AG04449 (cell line): ENCODE data around the gene ATG4D.
"Not testable (repeated sequence)": the region's sequence is repeated elsewhere in the genome, so short reads cannot be mapped to it uniquely, and the experiment has no call there.

Experiments
- CTCF ChIA-PET: fragments of 350-600 bp; formaldehyde crosslinking; extraction: SDS; loops from one replicate; lab custom pipeline; 2021; ENCODE audit warnings: antibody characterized with exemption; lab: Yijun Ruan, JAX
- POLR2A ChIA-PET: fragments of 400-600, 350-600 bp; formaldehyde crosslinking; extraction: SDS; loops from one replicate; lab custom pipeline; 2020; ENCODE audit warnings: antibody characterized with exemption, inconsistent platforms; lab: Yijun Ruan, JAX
- DNase-seq: peaks from one replicate; pipeline ENCODE4 v3.0.0-alpha.2; 2010; ENCODE audit warnings: low read depth, low spot score
- H3K4me3 ChIP-seq: 2 replicates; pipeline ENCODE4 v1.5.1; 2011; ENCODE audit warnings: low read depth, mild to moderate bottlenecking, control low read depth, low read length
- CTCF ChIP-seq: IDR thresholded peaks from one replicate; pipeline ENCODE4 v1.5.1; 2011; ENCODE audit warnings: mild to moderate bottlenecking, moderate library complexity, low read length, control low read depth, inconsistent platforms; ENCODE audit not compliant: insufficient read depth; ENCODE audit errors: missing control alignments

The ATG4D gene

GRCh38 chr19:10521461-10522171 lies 22.1 kb upstream of the ATG4D start:
- ChIA-PET CTCF (interaction anchor here (0.9 to 2.6 kb wide), 4 partner anchors 11 to 105 kb away, joined by 3 to 10 read pairs (median 4); no protein-coding TSS in a partner anchor), POLR2A (no interaction called here)
- TF ChIP-seq CTCF = no peak

GRCh38 chr19:10523135-10523636 lies 20.5 kb upstream of the ATG4D start:
- no peak overlapping the region for H3K4me3 ChIP-seq
- DNase-seq = no peak
- no peak for TF ChIP-seq CTCF
- POLR2A ChIA-PET = no interaction called here
- CTCF ChIA-PET = interaction anchor here (1.2 to 2.6 kb wide), 6 partner anchors 12 to 107 kb away, joined by 3 to 10 read pairs (median 4); no protein-coding TSS in a partner anchor

More at GRCh38 chr19:10521461-10522171, 22.1 kb upstream of the ATG4D start:
- no peak overlapping the region for H3K4me3 ChIP-seq
- DNase-seq = no peak

GRCh38 chr19:10525636-10526035 lies 18.1 kb upstream of the ATG4D start:
- ChIA-PET POLR2A (interaction anchor here (0.6 kb wide), 1 partner anchor 32 kb away, joined by 3 read pairs; no protein-coding TSS in a partner anchor), CTCF (interaction anchor here (1.3 kb wide), 1 partner anchor 20 kb away, joined by 3 read pairs; no protein-coding TSS in a partner anchor)
- no peak for DNase-seq
- TF ChIP-seq CTCF = no peak
- H3K4me3 ChIP-seq = no peak overlapping the region

GRCh38 chr19:10526887-10527286 lies 16.8 kb upstream of the ATG4D start:
- POLR2A ChIA-PET, H3K4me3 ChIP-seq, DNase-seq: not testable (repeated sequence)
- CTCF ChIA-PET = interaction anchor here (0.9 to 1.2 kb wide), 2 partner anchors 22 to 54 kb away, joined by 3 read pairs; no protein-coding TSS in a partner anchor

GRCh38 chr19:10532457-10532856 lies 11.2 kb upstream of the ATG4D start:
- TF ChIP-seq CTCF = no peak
- DNase-seq = no peak
- CTCF ChIA-PET = interaction anchor here (0.6 to 1.5 kb wide), 3 partner anchors 9 to 16 kb away, joined by 3 to 4 read pairs (median 3); partner anchors contain the start of gene S1PR5
- POLR2A ChIA-PET = interaction anchor here (0.7 kb wide), 1 partner anchor 30 kb away, joined by 3 read pairs; no protein-coding TSS in a partner anchor
- H3K4me3 ChIP-seq = no peak overlapping the region

GRCh38 chr19:10533646-10534386 lies 9.9 kb upstream of the ATG4D start:
- POLR2A ChIA-PET = no interaction called here
- no peak for TF ChIP-seq CTCF
- H3K4me3 ChIP-seq = no peak overlapping the region
- peak; percentile 94 for DNase-seq
- CTCF ChIA-PET = interaction anchor here (0.6 to 1.5 kb wide), 10 partner anchors 9 to 331 kb away, joined by 3 to 6 read pairs (median 4); partner anchors contain the start of gene QTRT1
